HCT116 (cell line): ENCODE results near the gene CUX1.

Experiments used
- CTCF ChIP-seq, 3 experiments: fragments of 200-600 bp in 1 of 3; sonication (generic) in 1 of 3; IDR thresholded peaks in 2 of 3; conservative IDR thresholded peaks in 1 of 3; 2 replicates each; pipeline ENCODE4 v1.5.1; 2012 to 2017; ENCODE audit warnings: low read depth in 2 of 3, low read length in 2 of 3, antibody characterized with exemption in 1 of 3, borderline replicate concordance in 1 of 3, control low read depth in 1 of 3, mild to moderate bottlenecking in 1 of 3, mixed read lengths in 1 of 3, mixed run types in 1 of 3, moderate library complexity in 1 of 3; ENCODE audit not compliant: insufficient read depth in 1 of 3
- EZH2 ChIP-seq: fragments of 200-600 bp; sonication (generic); IDR thresholded peaks from 2 replicates; pipeline ENCODE4 v1.6.1; 2017; ENCODE audit warnings: antibody characterized with exemption, mixed run types
- MAX ChIP-seq: IDR thresholded peaks from 2 replicates; pipeline ENCODE4 v1.6.1; 2012
- POLR2A ChIP-seq: IDR thresholded peaks from 2 replicates; pipeline ENCODE4 v1.7.0; 2011; ENCODE audit warnings: borderline replicate concordance; ENCODE audit not compliant: insufficient read depth, insufficient read length; ENCODE audit errors: extremely low read depth
- POLR2AphosphoS5 ChIP-seq: IDR thresholded peaks from 2 replicates; pipeline ENCODE4 v1.6.1; 2011; ENCODE audit warnings: mild to moderate bottlenecking, low read depth, low read length, moderate library complexity
- RAD21 ChIP-seq: IDR thresholded peaks from 2 replicates; pipeline ENCODE4 v1.6.1; 2012; ENCODE audit warnings: low read depth, mild to moderate bottlenecking
- SIN3A ChIP-seq: IDR thresholded peaks from 2 replicates; pipeline ENCODE4 v1.6.1; 2012; ENCODE audit warnings: low read depth
- SP1 ChIP-seq: IDR thresholded peaks from 2 replicates; pipeline ENCODE4 v1.6.1; 2012; ENCODE audit warnings: low read depth
- ZNF274 ChIP-seq: fragments of 200-500 bp; sonication (Bioruptor generic); IDR thresholded peaks from 2 replicates; pipeline ENCODE4 v1.6.1; 2014; ENCODE audit warnings: mild to moderate bottlenecking, low read depth, low read length, inconsistent platforms

- TF ChIP-seq CTCF (IDR thresholded peaks at IDR 0.05 in 2 of 3, conservative IDR thresholded peaks at IDR 0.05 in 1 of 3; ENCODE audit: borderline replicate concordance in 1 of 3, insufficient read depth in 1 of 3, low read depth in 2 of 3, low read length in 2 of 3) (peak in 1 of 3 experiments; percentile 27; a peak in 1 of 6 replicates), RAD21 (peak; percentile 23; the same call in 1 of the 2 replicates), POLR2A (no peak), EZH2 (no peak), SP1 (no peak), SIN3A (no peak), MAX (no peak), POLR2AphosphoS5 (no peak), ZNF274 (no peak)
Observed at GRCh38 chr7:101950450-101951119, 133.2 kb downstream of the CUX1 start.
